Measurements from ENCODE around the gene MROH7.

DNA sequence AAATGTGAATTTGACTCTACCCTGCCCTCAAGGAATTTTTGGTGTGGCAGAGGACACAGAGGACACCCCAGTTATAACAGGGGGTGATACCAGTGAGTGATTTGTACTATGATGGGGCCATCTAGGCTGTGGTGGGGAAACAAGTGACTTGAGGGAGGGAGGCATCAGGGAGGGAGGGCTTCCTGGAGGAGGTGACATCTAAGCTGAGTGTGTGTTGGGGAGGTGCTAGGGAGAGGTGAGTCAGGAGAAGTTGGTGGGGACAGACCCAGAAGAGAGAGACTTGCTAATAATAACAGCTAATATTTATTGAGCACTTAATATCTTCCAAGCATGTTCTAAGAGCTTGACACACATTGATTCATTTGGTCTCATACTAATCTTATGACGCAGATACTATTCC is 54.2 kb downstream of the MROH7 start:
- TF ChIP-seq, protein P1, sequence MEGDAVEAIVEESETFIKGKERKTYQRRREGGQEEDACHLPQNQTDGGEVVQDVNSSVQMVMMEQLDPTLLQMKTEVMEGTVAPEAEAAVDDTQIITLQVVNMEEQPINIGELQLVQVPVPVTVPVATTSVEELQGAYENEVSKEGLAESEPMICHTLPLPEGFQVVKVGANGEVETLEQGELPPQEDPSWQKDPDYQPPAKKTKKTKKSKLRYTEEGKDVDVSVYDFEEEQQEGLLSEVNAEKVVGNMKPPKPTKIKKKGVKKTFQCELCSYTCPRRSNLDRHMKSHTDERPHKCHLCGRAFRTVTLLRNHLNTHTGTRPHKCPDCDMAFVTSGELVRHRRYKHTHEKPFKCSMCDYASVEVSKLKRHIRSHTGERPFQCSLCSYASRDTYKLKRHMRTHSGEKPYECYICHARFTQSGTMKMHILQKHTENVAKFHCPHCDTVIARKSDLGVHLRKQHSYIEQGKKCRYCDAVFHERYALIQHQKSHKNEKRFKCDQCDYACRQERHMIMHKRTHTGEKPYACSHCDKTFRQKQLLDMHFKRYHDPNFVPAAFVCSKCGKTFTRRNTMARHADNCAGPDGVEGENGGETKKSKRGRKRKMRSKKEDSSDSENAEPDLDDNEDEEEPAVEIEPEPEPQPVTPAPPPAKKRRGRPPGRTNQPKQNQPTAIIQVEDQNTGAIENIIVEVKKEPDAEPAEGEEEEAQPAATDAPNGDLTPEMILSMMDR (IDR thresholded peaks at IDR 0.05): no peak
- TF ChIP-seq POLR2A (IDR thresholded peaks at IDR 0.05): no peak
